Esophagus squamous epithelium (tissue), 4 donors: ENCODE results near the gene WLS.

Source experiments
- POLR2A ChIP-seq, 4 donors: fragments of 450-650 bp; IDR thresholded peaks; one replicate each; pipeline ENCODE4 v1.6.1; 2017; ENCODE audit warnings: antibody characterized with exemption in 4 of 4, mild to moderate bottlenecking in 4 of 4, moderate library complexity in 3 of 4
- TF ChIP-seq, protein P1 (sequence below), 6 experiments: fragments of 450-650 bp in 4 of 6; fragments of 200-600 bp in 2 of 6; sonication (generic) in 2 of 6; IDR thresholded peaks; one replicate each; pipeline ENCODE4 v1.5.1; 2016 to 2019; ENCODE audit warnings: antibody characterized with exemption in 6 of 6, mild to moderate bottlenecking in 4 of 6, moderate library complexity in 4 of 6

DNA sequence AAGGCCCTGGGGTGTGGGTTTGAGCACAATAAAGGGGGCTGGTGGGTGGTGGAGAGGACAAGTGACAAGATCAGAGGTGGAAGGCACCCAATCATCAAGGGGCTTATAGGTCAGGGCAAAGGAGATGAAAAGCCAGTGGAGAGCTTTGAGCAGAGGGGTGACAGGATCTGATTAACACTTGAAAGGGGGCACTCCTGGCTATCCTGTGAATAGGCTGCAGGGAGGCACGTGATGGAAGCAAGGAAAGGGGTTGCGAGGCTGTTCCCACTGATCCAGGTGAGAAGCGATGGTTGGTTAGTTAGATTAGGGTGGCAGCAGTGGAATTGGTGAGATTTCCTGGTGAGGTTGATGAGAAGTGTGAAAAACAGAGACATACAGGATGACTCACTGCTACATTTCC, 80.6 kb downstream of the WLS start:
- TF ChIP-seq, protein P1, sequence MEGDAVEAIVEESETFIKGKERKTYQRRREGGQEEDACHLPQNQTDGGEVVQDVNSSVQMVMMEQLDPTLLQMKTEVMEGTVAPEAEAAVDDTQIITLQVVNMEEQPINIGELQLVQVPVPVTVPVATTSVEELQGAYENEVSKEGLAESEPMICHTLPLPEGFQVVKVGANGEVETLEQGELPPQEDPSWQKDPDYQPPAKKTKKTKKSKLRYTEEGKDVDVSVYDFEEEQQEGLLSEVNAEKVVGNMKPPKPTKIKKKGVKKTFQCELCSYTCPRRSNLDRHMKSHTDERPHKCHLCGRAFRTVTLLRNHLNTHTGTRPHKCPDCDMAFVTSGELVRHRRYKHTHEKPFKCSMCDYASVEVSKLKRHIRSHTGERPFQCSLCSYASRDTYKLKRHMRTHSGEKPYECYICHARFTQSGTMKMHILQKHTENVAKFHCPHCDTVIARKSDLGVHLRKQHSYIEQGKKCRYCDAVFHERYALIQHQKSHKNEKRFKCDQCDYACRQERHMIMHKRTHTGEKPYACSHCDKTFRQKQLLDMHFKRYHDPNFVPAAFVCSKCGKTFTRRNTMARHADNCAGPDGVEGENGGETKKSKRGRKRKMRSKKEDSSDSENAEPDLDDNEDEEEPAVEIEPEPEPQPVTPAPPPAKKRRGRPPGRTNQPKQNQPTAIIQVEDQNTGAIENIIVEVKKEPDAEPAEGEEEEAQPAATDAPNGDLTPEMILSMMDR (IDR thresholded peaks at IDR 0.05) = no peak
- no peak for TF ChIP-seq POLR2A (IDR thresholded peaks at IDR 0.05)
